Fibroblast of lung (primary cell): Measurements from ENCODE around the gene POLR2I. TPM values are rescaled to one million over a fixed set of nuclear protein-coding genes. Genes with fewer than 3 reads are reported as not detected.

Experiments
- DNase-seq, 2 donors: peaks; one replicate each; pipeline versions ENCODE4 v3.0.0 to v3.0.0-alpha.2; 2010; ENCODE audit warnings: low read depth in 2 of 2
- H2AFZ ChIP-seq: 2 replicates; pipeline ENCODE4 v1.5.1; 2012; ENCODE audit warnings: low read length, control low read depth, inconsistent platforms
- H3K27ac ChIP-seq: 2 replicates; pipeline ENCODE4 v1.5.1; 2011; ENCODE audit warnings: low read length, control low read depth; ENCODE audit not compliant: insufficient read depth
- H3K27me3 ChIP-seq: 2 replicates; pipeline ENCODE4 v1.5.1; 2011; ENCODE audit warnings: mild to moderate bottlenecking, low read length; ENCODE audit not compliant: control insufficient read depth, insufficient read depth
- H3K36me3 ChIP-seq: 2 replicates; pipeline ENCODE4 v1.5.1; 2011; ENCODE audit warnings: low read length; ENCODE audit not compliant: control insufficient read depth, insufficient read depth
- H3K4me1 ChIP-seq: 2 replicates; pipeline ENCODE4 v1.5.1; 2011; ENCODE audit warnings: low read length; ENCODE audit not compliant: control insufficient read depth, insufficient read depth; ENCODE audit errors: extremely low read depth
- H3K4me2 ChIP-seq: 2 replicates; pipeline ENCODE4 v1.5.1; 2011; ENCODE audit warnings: low read length, control low read depth; ENCODE audit not compliant: insufficient read depth; ENCODE audit errors: extremely low read depth
- H3K4me3 ChIP-seq, 4 experiments: fragments of 200-600 bp in 1 of 4; sonication (generic) in 1 of 4; replicated peaks in 1 of 4; 2 replicates each; pipeline ENCODE4 v1.5.1; 2011 to 2016; ENCODE audit warnings: low read length in 4 of 4, low read depth in 3 of 4, mild to moderate bottlenecking in 3 of 4, control low read depth in 2 of 4, inconsistent platforms in 1 of 4, mixed read lengths in 1 of 4; ENCODE audit not compliant: insufficient read depth in 1 of 4; ENCODE audit errors: control extremely low read depth in 1 of 4
- H3K79me2 ChIP-seq: 2 replicates; pipeline ENCODE4 v1.5.1; 2012; ENCODE audit warnings: mild to moderate bottlenecking, low read length, inconsistent platforms; ENCODE audit not compliant: control insufficient read depth, insufficient read depth
- H3K9ac ChIP-seq: 2 replicates; pipeline ENCODE4 v1.5.1; 2011; ENCODE audit warnings: mild to moderate bottlenecking, low read length, control low read depth; ENCODE audit not compliant: insufficient read depth
- H3K9me3 ChIP-seq: 2 replicates; pipeline ENCODE4 v1.5.1; 2012; ENCODE audit warnings: low read depth, low read length; ENCODE audit not compliant: control insufficient read depth, insufficient read depth
- H4K20me1 ChIP-seq: 2 replicates; pipeline ENCODE4 v1.5.1; 2011; ENCODE audit warnings: low read length; ENCODE audit not compliant: control insufficient read depth, insufficient read depth; ENCODE audit errors: extremely low read depth
- EZH2 ChIP-seq: IDR thresholded peaks from 2 replicates; pipeline ENCODE4 v1.5.1; 2012; ENCODE audit warnings: low read length, control low read depth, mild to moderate bottlenecking; ENCODE audit errors: missing control alignments
- polyA plus RNA-seq, 2 donors: library from polyadenylated mRNA; depleted of rRNA in 1 of 2; stranded (reverse) in 1 of 2; unstranded in 1 of 2; fragments of >200 nt; gene quantifications; 2 replicates each; pipeline ENCODE4 v1.2.1, GENCODE V29; 2011 to 2012; ENCODE audit warnings: missing spikeins in 1 of 2
- total RNA-seq: library from RNA; depleted of rRNA; stranded (reverse); fragments of >200 nt; gene quantifications from 2 replicates; pipeline ENCODE4 v1.2.1, GENCODE V29; 2014
- TF ChIP-seq, protein P1 (sequence below), 2 donors: IDR thresholded peaks in 1 of 2; conservative IDR thresholded peaks in 1 of 2; 1 replicate in 1 of 2; 2 replicates in 1 of 2; pipeline ENCODE4 v1.5.1; 2011 to 2012; ENCODE audit warnings: low read length in 2 of 2, control low read depth in 1 of 2, inconsistent platforms in 1 of 2, low read depth in 1 of 2, mild to moderate bottlenecking in 1 of 2

POLR2I gene
- total and polyA plus RNA-seq, 2 donors (not counting 1 experiment from before 2014, with no cell fraction given) = 36.1 to 97.6 TPM

DNA sequence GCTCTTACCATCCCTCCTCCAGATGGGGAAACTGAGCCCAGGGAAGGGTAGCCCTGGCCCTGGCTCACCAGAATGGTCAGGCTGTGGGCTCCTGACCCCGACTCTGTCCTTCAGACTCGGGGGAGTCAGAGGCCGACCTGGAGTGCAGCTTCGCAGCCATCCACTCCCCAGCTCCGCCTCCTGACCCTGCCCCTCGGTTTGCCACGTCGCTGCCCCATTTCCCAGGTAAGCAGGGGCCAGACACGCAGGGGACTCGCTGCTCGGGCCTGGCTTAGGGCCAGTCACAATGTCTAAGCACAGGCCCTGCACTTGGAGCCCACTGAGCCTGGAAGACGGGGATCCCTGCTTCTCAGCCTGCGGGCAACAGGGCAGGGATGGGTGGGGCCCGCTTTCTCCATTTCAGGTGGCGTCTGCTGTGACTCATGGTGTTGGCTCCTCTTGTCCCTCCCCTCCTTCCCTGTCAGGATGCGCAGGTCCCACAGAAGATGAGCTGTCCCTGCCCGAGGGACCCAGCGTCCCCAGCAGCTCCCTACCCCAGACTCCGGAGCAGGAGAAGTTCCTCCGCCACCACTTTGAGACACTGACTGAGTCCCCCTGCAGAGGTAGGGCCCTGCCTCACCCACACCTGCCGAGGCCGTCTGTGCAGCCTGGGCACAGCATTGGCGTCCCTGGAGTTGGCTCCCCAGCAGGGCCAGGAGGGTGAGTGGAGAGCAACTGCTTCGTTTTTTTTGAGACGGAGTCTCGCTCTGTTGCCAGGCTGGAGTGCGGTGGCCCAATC, 12.9 kb downstream of the POLR2I start:
- Histone ChIP-seq H3K36me3 (peaks cover 20% of the 10 kb centered on the region), H3K9me3 (no peaks in the 10 kb centered on the region), H2AFZ (no peak overlapping the region), H3K4me2 (no peak overlapping the region), H3K4me3 (no peak overlapping the region), H3K27ac (no peak overlapping the region), H3K4me1 (no peaks in the 10 kb centered on the region), H3K9ac (no peak overlapping the region), H3K27me3 (no peaks in the 10 kb centered on the region), H4K20me1 (no peaks in the 10 kb centered on the region), H3K79me2 (no peaks in the 10 kb centered on the region)
- no peak for DNase-seq
- no peak for TF ChIP-seq EZH2
- TF ChIP-seq, protein P1, sequence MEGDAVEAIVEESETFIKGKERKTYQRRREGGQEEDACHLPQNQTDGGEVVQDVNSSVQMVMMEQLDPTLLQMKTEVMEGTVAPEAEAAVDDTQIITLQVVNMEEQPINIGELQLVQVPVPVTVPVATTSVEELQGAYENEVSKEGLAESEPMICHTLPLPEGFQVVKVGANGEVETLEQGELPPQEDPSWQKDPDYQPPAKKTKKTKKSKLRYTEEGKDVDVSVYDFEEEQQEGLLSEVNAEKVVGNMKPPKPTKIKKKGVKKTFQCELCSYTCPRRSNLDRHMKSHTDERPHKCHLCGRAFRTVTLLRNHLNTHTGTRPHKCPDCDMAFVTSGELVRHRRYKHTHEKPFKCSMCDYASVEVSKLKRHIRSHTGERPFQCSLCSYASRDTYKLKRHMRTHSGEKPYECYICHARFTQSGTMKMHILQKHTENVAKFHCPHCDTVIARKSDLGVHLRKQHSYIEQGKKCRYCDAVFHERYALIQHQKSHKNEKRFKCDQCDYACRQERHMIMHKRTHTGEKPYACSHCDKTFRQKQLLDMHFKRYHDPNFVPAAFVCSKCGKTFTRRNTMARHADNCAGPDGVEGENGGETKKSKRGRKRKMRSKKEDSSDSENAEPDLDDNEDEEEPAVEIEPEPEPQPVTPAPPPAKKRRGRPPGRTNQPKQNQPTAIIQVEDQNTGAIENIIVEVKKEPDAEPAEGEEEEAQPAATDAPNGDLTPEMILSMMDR (conservative IDR thresholded peaks at IDR 0.05 in 1 of 2, IDR thresholded peaks at IDR 0.05 in 1 of 2; ENCODE audit: low read depth in 1 of 2, low read length in 2 of 2) = no peak

DNA sequence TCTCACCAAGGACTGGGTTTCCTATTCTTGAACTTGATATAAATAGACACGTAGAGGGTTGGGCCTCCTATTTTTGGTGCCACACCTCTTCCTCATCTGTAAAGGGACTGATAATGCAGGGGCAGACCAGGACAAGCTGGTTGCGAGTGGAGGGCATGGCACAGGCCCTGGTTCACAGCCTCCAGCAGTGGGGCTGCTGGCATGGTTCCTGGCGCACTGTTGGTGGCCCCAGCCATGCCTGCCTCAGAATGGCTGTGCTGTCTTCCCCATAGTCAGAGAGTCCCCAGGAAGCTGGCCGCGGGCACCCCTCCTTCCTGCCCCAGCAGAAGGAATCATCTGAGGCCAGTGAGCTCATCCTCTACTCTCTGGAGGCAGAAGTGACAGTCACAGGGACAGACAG, 14.2 kb downstream of the POLR2I start:
- no peak overlapping the region for H3K4me3 ChIP-seq
- DNase-seq = no peak
- TF ChIP-seq, protein P1 (conservative IDR thresholded peaks at IDR 0.05 in 1 of 2, IDR thresholded peaks at IDR 0.05 in 1 of 2; ENCODE audit: low read depth in 1 of 2, low read length in 2 of 2) = no peak
- no peak for TF ChIP-seq EZH2
- no peaks in the 10 kb centered on the region for H3K79me2 ChIP-seq
- H3K9me3 ChIP-seq = no peaks in the 10 kb centered on the region
- no peaks in the 10 kb centered on the region for H3K4me1 ChIP-seq
- H2AFZ ChIP-seq = no peak overlapping the region
- H3K36me3 ChIP-seq = peaks cover 20% of the 10 kb centered on the region
- H3K4me2 ChIP-seq = no peak overlapping the region
- H4K20me1 ChIP-seq = no peaks in the 10 kb centered on the region
- H3K9ac ChIP-seq = no peak overlapping the region
- no peaks in the 10 kb centered on the region for H3K27me3 ChIP-seq
- H3K27ac ChIP-seq = no peak overlapping the region

DNA sequence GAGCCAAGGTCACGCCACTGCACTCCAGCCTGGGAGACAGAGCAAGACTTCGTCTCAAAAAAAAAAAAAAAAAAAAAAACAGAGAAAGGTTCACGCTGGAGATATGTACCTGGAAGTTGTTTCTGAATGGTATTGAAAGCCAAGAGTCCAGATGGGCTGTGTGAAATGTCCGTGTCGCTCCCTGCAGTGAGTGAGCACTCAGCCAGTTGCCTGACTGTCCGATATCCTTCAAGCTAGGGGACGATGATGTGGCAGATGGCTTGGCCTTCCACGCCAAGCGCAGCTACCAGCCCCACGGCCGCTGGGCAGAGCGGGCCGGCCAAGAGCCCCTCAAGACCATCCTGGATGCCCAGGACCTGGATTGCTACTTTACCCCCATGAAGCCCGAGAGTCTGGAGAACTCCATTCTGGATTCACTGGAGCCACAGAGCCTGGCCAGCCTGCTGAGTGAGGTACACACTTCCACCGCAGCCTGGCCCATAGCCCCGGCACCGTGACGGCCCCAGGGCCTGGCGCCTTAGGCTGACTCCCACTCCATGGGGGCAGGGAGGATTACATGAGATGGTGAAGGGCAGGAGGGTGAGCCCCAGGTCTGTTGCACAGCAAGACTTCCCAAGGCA, 15.4 kb downstream of the POLR2I start:
- H3K9me3 ChIP-seq = no peaks in the 10 kb centered on the region
- H3K36me3 ChIP-seq = peaks cover 20% of the 10 kb centered on the region
- H3K79me2 ChIP-seq = no peaks in the 10 kb centered on the region
- no peaks in the 10 kb centered on the region for H3K4me1 ChIP-seq
- no peak overlapping the region for H3K4me3 ChIP-seq
- H3K27ac ChIP-seq = no peak overlapping the region
- no peak overlapping the region for H3K9ac ChIP-seq
- DNase-seq = no peak
- no peaks in the 10 kb centered on the region for H4K20me1 ChIP-seq
- H2AFZ ChIP-seq = no peak overlapping the region
- H3K4me2 ChIP-seq = no peak overlapping the region
- TF ChIP-seq EZH2 = no peak
- TF ChIP-seq, protein P1 (conservative IDR thresholded peaks at IDR 0.05 in 1 of 2, IDR thresholded peaks at IDR 0.05 in 1 of 2; ENCODE audit: low read depth in 1 of 2, low read length in 2 of 2) = no peak
- no peaks in the 10 kb centered on the region for H3K27me3 ChIP-seq
